Left ventricle myocardium inferior (tissue), 1 donor: ENCODE results near the gene SLC46A2. TPM values are rescaled to one million over a fixed set of nuclear protein-coding genes. Genes with fewer than 3 reads are reported as not detected.

Experiments
- DNase-seq: peaks from one replicate; pipeline ENCODE4 v3.0.0-alpha.2; 2020
- H3K27ac ChIP-seq: fragments of 200-600 bp; replicated peaks from 2 replicates; pipeline ENCODE4 v1.8.0; 2021
- H3K27me3 ChIP-seq: fragments of 200-600 bp; 2 replicates; pipeline ENCODE4 v1.8.0; 2021; ENCODE audit warnings: low read depth
- H3K36me3 ChIP-seq: fragments of 200-600 bp; 2 replicates; pipeline ENCODE4 v1.8.0; 2021
- H3K4me1 ChIP-seq: fragments of 200-600 bp; 2 replicates; pipeline ENCODE4 v1.8.0; 2021
- H3K4me3 ChIP-seq: fragments of 200-600 bp; 2 replicates; pipeline ENCODE4 v1.8.0; 2021; ENCODE audit warnings: mild to moderate bottlenecking, moderate library complexity
- H3K9me3 ChIP-seq: fragments of 200-600 bp; replicated peaks from 2 replicates; pipeline ENCODE4 v1.8.0; 2021
- intact Hi-C: fragments of 100-400 bp; cut with micrococcal nuclease; formaldehyde crosslinking; loops from one replicate; pipeline ENCODE4 v1.11.0; 2022
- total RNA-seq: library from RNA; stranded (reverse); fragmentation: NEBNext Ultra II Directional; extraction: Animal tissue kit (Norgen Biotek cat#: 25700); gene quantifications from one replicate; pipeline ENCODE4 v1.2.1, GENCODE V29; 2021
- TF ChIP-seq, protein P1 (sequence below): fragments of 200-600 bp; IDR thresholded peaks from 2 replicates; pipeline ENCODE4 v1.8.0; 2021; ENCODE audit warnings: antibody characterized with exemption, mild to moderate bottlenecking, borderline replicate concordance
- donor health status: DM: no; HTN: yes; CAD: no; lungs with severe emphysema.

The SLC46A2 gene
- total RNA-seq, 1 donor from 2014 or later: not detected

DNA sequence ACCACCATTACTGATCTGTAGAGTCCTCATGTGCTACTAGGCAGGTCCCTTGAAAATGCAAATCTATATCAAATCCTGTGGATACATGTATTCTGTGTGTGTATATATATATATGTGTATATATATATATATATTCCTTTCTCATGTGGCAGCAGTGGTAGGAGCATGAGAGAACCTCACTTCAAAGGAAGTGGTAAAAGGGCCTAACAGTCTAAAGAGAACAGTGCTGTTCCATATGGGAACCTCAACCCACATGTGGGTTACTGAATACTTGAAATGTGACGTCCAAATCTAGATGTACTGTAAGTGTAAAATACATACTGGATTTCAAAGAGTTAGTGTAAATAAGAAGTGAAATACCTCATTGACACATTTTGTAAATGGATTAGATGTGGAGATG, 5.4 kb downstream of the SLC46A2 start:
- intact Hi-C loops: no loop called here
- Histone ChIP-seq H3K9me3 (no peaks in the 10 kb centered on the region), H3K36me3 (peaks cover 11% of the 10 kb centered on the region), H3K4me3 (no peak overlapping the region), H3K27me3 (peaks cover 11% of the 10 kb centered on the region), H3K4me1 (peaks cover 6% of the 10 kb centered on the region), H3K27ac (no peak overlapping the region)
- no peak for DNase-seq
- TF ChIP-seq, protein P1, sequence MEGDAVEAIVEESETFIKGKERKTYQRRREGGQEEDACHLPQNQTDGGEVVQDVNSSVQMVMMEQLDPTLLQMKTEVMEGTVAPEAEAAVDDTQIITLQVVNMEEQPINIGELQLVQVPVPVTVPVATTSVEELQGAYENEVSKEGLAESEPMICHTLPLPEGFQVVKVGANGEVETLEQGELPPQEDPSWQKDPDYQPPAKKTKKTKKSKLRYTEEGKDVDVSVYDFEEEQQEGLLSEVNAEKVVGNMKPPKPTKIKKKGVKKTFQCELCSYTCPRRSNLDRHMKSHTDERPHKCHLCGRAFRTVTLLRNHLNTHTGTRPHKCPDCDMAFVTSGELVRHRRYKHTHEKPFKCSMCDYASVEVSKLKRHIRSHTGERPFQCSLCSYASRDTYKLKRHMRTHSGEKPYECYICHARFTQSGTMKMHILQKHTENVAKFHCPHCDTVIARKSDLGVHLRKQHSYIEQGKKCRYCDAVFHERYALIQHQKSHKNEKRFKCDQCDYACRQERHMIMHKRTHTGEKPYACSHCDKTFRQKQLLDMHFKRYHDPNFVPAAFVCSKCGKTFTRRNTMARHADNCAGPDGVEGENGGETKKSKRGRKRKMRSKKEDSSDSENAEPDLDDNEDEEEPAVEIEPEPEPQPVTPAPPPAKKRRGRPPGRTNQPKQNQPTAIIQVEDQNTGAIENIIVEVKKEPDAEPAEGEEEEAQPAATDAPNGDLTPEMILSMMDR: no peak

DNA sequence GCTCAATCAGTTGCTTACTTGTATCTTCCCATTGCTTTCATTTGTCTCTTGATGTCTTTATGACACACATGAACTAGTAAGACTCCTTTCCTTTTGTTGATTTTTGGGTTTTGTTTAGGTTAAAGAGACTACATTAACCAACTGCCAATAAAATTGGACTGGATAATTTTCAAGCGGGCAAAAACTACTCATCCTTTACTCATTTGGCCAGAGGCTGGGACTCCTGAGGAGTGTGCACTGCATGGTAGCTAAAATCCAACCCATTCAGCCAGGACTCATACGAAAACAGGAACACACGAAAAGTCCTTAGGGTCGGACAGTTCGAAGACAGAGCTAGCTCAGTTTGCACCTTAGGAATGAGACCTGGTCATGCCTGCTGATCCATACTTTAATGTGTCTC, 6.0 kb downstream of the SLC46A2 start:
- Histone ChIP-seq H3K27ac (no peak overlapping the region), H3K4me3 (no peak overlapping the region)
- intact Hi-C loops: no loop called here

DNA sequence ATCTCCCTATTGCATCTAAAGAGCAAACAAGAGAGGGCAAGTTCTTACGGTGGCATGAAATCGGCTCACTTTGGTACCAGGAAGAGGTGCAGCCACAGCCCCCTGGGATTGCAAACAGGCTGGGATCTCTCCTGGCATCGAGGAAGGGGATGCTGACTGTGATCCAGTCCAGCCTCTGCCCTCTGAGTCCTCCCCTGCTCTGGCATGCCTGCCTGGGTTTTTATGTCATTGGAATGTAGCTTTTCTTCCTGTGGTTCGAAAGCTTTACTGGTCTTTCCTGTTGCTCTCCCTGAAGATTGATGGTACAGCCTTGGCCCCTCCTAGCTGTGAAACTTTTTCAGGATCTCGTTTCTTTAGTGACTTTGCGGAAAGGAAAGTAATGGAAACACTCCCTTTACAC, 6.6 kb downstream of the SLC46A2 start:
- Histone ChIP-seq H3K4me1 (no peaks in the 10 kb centered on the region), H3K27me3 (no peaks in the 10 kb centered on the region), H3K27ac (no peak overlapping the region), H3K9me3 (no peaks in the 10 kb centered on the region), H3K36me3 (peaks cover 13% of the 10 kb centered on the region), H3K4me3 (no peak overlapping the region)
- intact Hi-C loops: no loop called here
- TF ChIP-seq, protein P1: no peak
- DNase-seq: no peak

More for the DNA sequence above, 6.0 kb downstream of the SLC46A2 start:
- H3K36me3 ChIP-seq: peaks cover 13% of the 10 kb centered on the region
- DNase-seq: no peak
- TF ChIP-seq, protein P1: no peak
- H3K4me1 ChIP-seq: no peaks in the 10 kb centered on the region
- H3K9me3 ChIP-seq: no peaks in the 10 kb centered on the region
- H3K27me3 ChIP-seq: peaks cover 5% of the 10 kb centered on the region

DNA sequence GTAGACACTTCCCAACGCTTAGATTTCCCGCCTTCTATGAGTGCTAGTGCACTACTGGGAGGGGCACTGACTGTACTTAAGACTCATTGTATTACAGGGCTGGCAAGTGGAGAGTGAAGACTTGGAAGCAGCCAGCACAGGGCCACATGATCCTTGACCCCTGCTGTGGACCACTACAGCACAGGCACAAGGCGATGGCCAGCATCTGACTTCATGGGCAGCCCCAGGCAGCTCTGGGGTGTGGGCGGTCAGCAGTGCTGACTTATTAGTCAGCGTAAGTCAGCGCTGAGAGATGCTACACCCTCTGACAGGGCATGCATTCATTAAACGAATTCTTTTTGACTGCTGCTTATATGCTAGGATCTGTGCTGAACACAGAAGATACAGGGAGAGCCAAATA, 9.3 kb downstream of the SLC46A2 start:
- H3K9me3 ChIP-seq: no peaks in the 10 kb centered on the region
- DNase-seq: no peak
- H3K27me3 ChIP-seq: no peaks in the 10 kb centered on the region
- intact Hi-C loops: no loop called here
- no peak overlapping the region for H3K4me3 ChIP-seq
- no peak overlapping the region for H3K27ac ChIP-seq
- TF ChIP-seq, protein P1: no peak
- H3K36me3 ChIP-seq: peaks cover 24% of the 10 kb centered on the region
- no peaks in the 10 kb centered on the region for H3K4me1 ChIP-seq

DNA sequence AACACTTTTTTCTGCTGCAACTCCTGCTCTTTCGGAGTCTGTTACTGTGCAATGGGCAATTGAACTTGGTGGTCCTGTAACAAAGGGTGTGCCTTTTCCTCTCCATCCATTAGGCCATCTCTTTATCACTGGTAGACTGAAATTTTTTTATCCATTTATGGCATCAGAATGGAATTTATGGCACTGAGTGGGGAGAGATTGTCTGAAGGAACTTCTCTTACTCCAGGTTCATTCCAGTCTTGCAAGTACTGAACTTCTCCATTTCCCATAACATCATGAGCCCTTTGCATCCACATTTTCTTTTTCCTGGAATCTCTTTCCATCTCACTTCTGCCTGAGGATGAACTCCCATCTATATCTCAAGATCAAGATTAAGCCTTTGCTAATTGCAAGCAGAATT, 10.0 kb downstream of the SLC46A2 start:
- no peaks in the 10 kb centered on the region for H3K9me3 ChIP-seq
- H3K27ac ChIP-seq: no peak overlapping the region
- intact Hi-C loops: no loop called here
- no peak for DNase-seq
- no peaks in the 10 kb centered on the region for H3K4me1 ChIP-seq
- H3K36me3 ChIP-seq: peaks cover 25% of the 10 kb centered on the region
- no peaks in the 10 kb centered on the region for H3K27me3 ChIP-seq
- H3K4me3 ChIP-seq: no peak overlapping the region
- TF ChIP-seq, protein P1: no peak

DNA sequence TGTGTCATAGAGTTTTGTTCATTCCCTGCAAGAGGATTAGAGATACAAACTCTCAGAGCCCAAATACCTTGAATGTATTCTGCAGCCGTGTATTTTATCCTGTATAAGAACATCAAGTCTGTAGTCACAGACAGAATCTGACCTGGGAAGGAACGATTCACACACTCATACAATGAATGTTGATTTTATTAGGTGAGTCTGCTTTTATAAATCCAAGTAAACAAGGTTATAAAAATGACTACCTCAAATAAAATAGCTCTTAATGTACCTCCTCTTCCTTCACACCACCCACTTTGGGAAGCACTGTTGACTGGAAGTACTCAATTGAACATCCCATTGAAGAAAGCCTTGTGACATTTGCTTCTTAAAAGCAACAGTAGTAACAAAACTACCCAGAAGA, 11.9 kb downstream of the SLC46A2 start:
- no peaks in the 10 kb centered on the region for H3K4me1 ChIP-seq
- no peak overlapping the region for H3K4me3 ChIP-seq
- H3K9me3 ChIP-seq: no peaks in the 10 kb centered on the region
- no peak for DNase-seq
- no peaks in the 10 kb centered on the region for H3K27me3 ChIP-seq
- H3K27ac ChIP-seq: no peak overlapping the region
- intact Hi-C loops: no loop called here
- H3K36me3 ChIP-seq: peaks cover 26% of the 10 kb centered on the region
- TF ChIP-seq, protein P1: no peak
